Gastroesophageal sphincter (tissue), 3 donors: Measurements from ENCODE around the gene TEKT1.

ENCODE experiments used
- CTCF ChIP-seq, 4 experiments: fragments of 200-600 bp in 2 of 4; fragments of 450-650 bp in 2 of 4; sonication (generic) in 1 of 4; IDR thresholded peaks; one replicate each; pipeline ENCODE4 v1.5.1; 2017 to 2019; ENCODE audit warnings: antibody characterized with exemption in 4 of 4, mild to moderate bottlenecking in 2 of 4, moderate library complexity in 2 of 4
- EP300 ChIP-seq: sonication (generic); formaldehyde crosslinking; IDR thresholded peaks from one replicate; pipeline ENCODE4 v1.6.1; 2017; ENCODE audit warnings: antibody characterized with exemption, mild to moderate bottlenecking

- no peak for TF ChIP-seq EP300
- TF ChIP-seq CTCF (IDR thresholded peaks at IDR 0.05), result no peak
These were observed 75.0 kb downstream of the TEKT1 start for GRCh38 chr17:6756425-6757031.
